GM18870 (cell line): ENCODE data around the gene LRRC47.
"Not testable (repeated sequence)": the region's sequence is repeated elsewhere in the genome, so short reads cannot be mapped to it uniquely, and the experiment has no call there.

Experiments
- ATAC-seq: cut with Tn5 transposase; IDR thresholded peaks from one replicate; pipeline ENCODE4 v1.9.1; 2021; ENCODE audit warnings: moderate library complexity; ENCODE audit not compliant: unreplicated experiment

LRRC47 gene

GRCh38 chr1:3816331-3817137, 20.2 kb upstream of the LRRC47 start:
- no peak for ATAC-seq

GRCh38 chr1:3814771-3815561, 18.7 kb upstream of the LRRC47 start:
- no peak for ATAC-seq

- no peak for ATAC-seq
These were observed 17.8 kb upstream of the LRRC47 start for GRCh38 chr1:3814065-3814464.

GRCh38 chr1:3811595-3811911, 15.3 kb upstream of the LRRC47 start:
- ATAC-seq = no peak

- not testable (repeated sequence) for ATAC-seq
These were observed 14.0 kb upstream of the LRRC47 start for GRCh38 chr1:3810149-3810761.

GRCh38 chr1:3809680-3810079, 13.4 kb upstream of the LRRC47 start:
- ATAC-seq = no peak

- ATAC-seq = no peak
These were observed 11.5 kb upstream of the LRRC47 start for GRCh38 chr1:3807769-3808168.

GRCh38 chr1:3805038-3805437, 8.7 kb upstream of the LRRC47 start:
- ATAC-seq = no peak

- not testable (repeated sequence) for ATAC-seq
These were observed 8.3 kb upstream of the LRRC47 start for GRCh38 chr1:3804627-3804944.

GRCh38 chr1:3803905-3804626, 7.8 kb upstream of the LRRC47 start:
- ATAC-seq = no peak

- ATAC-seq = not testable (repeated sequence)
These were observed 4.5 kb upstream of the LRRC47 start for GRCh38 chr1:3800795-3801194.

- ATAC-seq = no peak
These were observed 3.8 kb upstream of the LRRC47 start for GRCh38 chr1:3799976-3800685.

- ATAC-seq = no peak
These were observed 664 bp downstream of the LRRC47 start for GRCh38 chr1:3795453-3796214.

GRCh38 chr1:3790952-3791351, 5.3 kb downstream of the LRRC47 start:
- ATAC-seq = no peak

GRCh38 chr1:3790500-3790923, 5.8 kb downstream of the LRRC47 start:
- no peak for ATAC-seq

GRCh38 chr1:3789421-3790300, 6.6 kb downstream of the LRRC47 start:
- ATAC-seq = no peak

- ATAC-seq = no peak
These were observed 7.4 kb downstream of the LRRC47 start for GRCh38 chr1:3788756-3789420.
